ENCODE results near the gene CBFA2T2. TPM values are rescaled to one million over a fixed set of nuclear protein-coding genes. Genes with fewer than 3 reads are reported as not detected.

The CBFA2T2 gene
- total and polyA plus RNA-seq, 2 donors (not counting 3 experiments of a cell fraction or from before 2014, with no cell fraction given) = 10.7 to 12.1 TPM

- dilution Hi-C loops (cut with MboI; ENCODE audit: extremely low pct_ligation_motif_present, low sequenced_read_pairs) = no loop called here
- FAIRE-seq = no peak
- Histone ChIP-seq H3K27me3 (ENCODE audit: control insufficient read depth in 2 of 2, insufficient read depth in 2 of 2, low read length in 2 of 2) (no peaks in the 10 kb centered on the region), H3K4me2 (ENCODE audit: insufficient read depth, low read length) (no peak overlapping the region), H3K36me3 (ENCODE audit: control insufficient read depth in 2 of 2, extremely low read depth in 1 of 2, insufficient read depth in 2 of 2, low read length in 2 of 2) (no peaks in the 10 kb centered on the region), H3K4me1 (ENCODE audit: control insufficient read depth, extremely low read depth, insufficient read depth, low read length) (peaks cover 5% of the 10 kb centered on the region), H3K4me3 (replicated peaks in 1 of 3; ENCODE audit: insufficient read depth in 1 of 3, low read depth in 1 of 3, low read length in 3 of 3) (no peak overlapping the region), H4K20me1 (replicated peaks; ENCODE audit: control insufficient read depth, extremely low read depth, insufficient read depth, low read length) (no peaks in the 10 kb centered on the region), H3K9me1 (replicated peaks; ENCODE audit: control insufficient read depth, extremely low read depth, insufficient read depth, low read length) (no peaks in the 10 kb centered on the region), H3K79me2 (ENCODE audit: control insufficient read depth, insufficient read depth, low read length) (no peaks in the 10 kb centered on the region), H2AFZ (ENCODE audit: low read depth, low read length) (no peak overlapping the region), H3K9me3 (replicated peaks; ENCODE audit: control insufficient read depth, insufficient read depth, low read length) (no peaks in the 10 kb centered on the region), H3K27ac (ENCODE audit: insufficient read depth, low read depth, low read length) (no peak overlapping the region), H3K9ac (replicated peaks; ENCODE audit: extremely low read depth, insufficient read depth, low read length) (no peak overlapping the region)
- BruUV-seq (replicated peaks) = no TSS peak
- no peak for TF ChIP-seq MYC (IDR thresholded peaks at IDR 0.05; ENCODE audit: low read depth, low read length)
- TF ChIP-seq, protein P1, sequence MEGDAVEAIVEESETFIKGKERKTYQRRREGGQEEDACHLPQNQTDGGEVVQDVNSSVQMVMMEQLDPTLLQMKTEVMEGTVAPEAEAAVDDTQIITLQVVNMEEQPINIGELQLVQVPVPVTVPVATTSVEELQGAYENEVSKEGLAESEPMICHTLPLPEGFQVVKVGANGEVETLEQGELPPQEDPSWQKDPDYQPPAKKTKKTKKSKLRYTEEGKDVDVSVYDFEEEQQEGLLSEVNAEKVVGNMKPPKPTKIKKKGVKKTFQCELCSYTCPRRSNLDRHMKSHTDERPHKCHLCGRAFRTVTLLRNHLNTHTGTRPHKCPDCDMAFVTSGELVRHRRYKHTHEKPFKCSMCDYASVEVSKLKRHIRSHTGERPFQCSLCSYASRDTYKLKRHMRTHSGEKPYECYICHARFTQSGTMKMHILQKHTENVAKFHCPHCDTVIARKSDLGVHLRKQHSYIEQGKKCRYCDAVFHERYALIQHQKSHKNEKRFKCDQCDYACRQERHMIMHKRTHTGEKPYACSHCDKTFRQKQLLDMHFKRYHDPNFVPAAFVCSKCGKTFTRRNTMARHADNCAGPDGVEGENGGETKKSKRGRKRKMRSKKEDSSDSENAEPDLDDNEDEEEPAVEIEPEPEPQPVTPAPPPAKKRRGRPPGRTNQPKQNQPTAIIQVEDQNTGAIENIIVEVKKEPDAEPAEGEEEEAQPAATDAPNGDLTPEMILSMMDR (IDR thresholded peaks at IDR 0.05; ENCODE audit: extremely low read depth in 1 of 2, insufficient read depth in 1 of 2, low read depth in 1 of 2, low read length in 2 of 2) = no peak
- TF ChIP-seq GATA2 (IDR thresholded peaks at IDR 0.05; ENCODE audit: insufficient read depth, insufficient read length, low read depth, low read length) = no peak
- TF ChIP-seq JUN (IDR thresholded peaks at IDR 0.05; ENCODE audit: borderline replicate concordance, insufficient read depth, insufficient read length, low read depth) = no peak
- no peak for TF ChIP-seq EZH2 (IDR thresholded peaks at IDR 0.05; ENCODE audit: borderline replicate concordance, low read depth, low read length, severe bottlenecking)
- intact Hi-C loops (cut with micrococcal nuclease) = loop anchor here (10.0 kb wide), 1 partner anchor 72 kb away; the partner anchor contains the start of gene CBFA2T2
- ChIA-PET POLR2A (no interaction called here), CTCF (no interaction called here)
- DNase-seq (ENCODE audit: low read depth, low spot score) = no peak
These were observed 77.1 kb downstream of the CBFA2T2 start for GRCh38 chr20:33566781-33567603.
